Measurements from ENCODE around the gene HSBP1L1.
A peak's percentile ranks its signal among the peaks of the same experiment; 100 is the strongest.
"Not testable (repeated sequence)": the region's sequence is repeated elsewhere in the genome, so short reads cannot be mapped to it uniquely, and the experiment has no call there.

The HSBP1L1 gene

GRCh38 chr18:79960161-79960801 lies 4.2 kb upstream of the HSBP1L1 start:
- not testable (repeated sequence) for H3K36me3 ChIP-seq (ENCODE audit: control insufficient read depth, low read depth, low read length); H3K4me3 ChIP-seq (ENCODE audit: low read length); H3K9me3 ChIP-seq (ENCODE audit: control insufficient read depth, low read depth, low read length); H3K27ac ChIP-seq (ENCODE audit: low read length); H3K9ac ChIP-seq (ENCODE audit: low read length)
- Histone ChIP-seq H3K4me1 (ENCODE audit: control insufficient read depth, low read depth, low read length) (peaks cover 15% of the 10 kb centered on the region), H3K27me3 (ENCODE audit: control insufficient read depth, insufficient read depth, low read length) (peaks cover 89% of the 10 kb centered on the region)

- Histone ChIP-seq H3K27me3 (ENCODE audit: control insufficient read depth, insufficient read depth, low read length) (peaks cover 85% of the 10 kb centered on the region), H3K4me3 (ENCODE audit: low read length) (no peak overlapping the region), H3K27ac (ENCODE audit: low read length) (no peak overlapping the region), H3K9me3 (ENCODE audit: control insufficient read depth, low read depth, low read length) (no peaks in the 10 kb centered on the region), H3K36me3 (ENCODE audit: control insufficient read depth, low read depth, low read length) (no peaks in the 10 kb centered on the region), H3K9ac (ENCODE audit: low read length) (no peak overlapping the region), H3K4me1 (ENCODE audit: control insufficient read depth, low read depth, low read length) (peaks cover 19% of the 10 kb centered on the region)
These were observed 3.4 kb upstream of the HSBP1L1 start for GRCh38 chr18:79960921-79961526.

DNA sequence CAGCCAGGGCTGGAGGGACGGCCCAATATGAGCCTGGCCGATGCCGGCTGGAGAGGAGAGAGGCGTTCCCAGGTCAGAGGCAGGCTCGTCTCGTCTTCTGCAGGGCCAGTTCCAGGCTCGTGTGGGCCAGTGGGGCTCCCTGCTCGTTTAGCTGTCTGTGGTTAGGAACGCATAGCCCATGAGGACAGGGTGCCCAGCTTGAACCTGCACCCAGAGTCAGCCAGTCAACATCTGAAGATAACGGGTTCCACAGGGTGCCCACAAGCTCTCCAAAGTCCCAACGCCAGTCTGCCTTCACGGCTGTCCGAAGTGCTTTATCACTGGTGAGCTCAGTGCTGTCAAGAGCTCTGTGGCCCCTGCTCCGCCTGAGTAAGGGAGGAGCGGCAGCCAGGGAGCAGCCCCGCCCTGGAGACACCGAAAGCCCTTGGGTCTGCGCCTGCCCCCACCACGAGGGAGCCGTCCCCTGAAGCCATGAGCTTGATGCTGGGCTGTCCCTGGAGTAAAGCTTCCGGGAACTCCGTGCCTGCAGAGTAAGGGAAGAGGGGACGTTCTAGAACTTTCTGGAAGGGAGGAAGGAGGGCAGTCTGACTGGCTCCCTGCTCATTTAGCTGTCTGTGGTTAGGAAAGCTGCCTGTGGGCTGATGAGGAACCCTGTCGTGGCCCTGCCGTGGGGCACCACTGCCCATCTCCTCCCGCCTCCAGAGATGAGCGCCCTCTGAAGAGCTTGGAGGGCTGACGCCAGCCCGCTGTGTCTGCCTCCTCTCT lies 2.7 kb upstream of the HSBP1L1 start:
- peaks cover 19% of the 10 kb centered on the region for H3K4me1 ChIP-seq (ENCODE audit: control insufficient read depth, low read depth, low read length)
- H3K9ac ChIP-seq (ENCODE audit: low read length): no peak overlapping the region
- H3K9me3 ChIP-seq (ENCODE audit: control insufficient read depth, low read depth, low read length): no peaks in the 10 kb centered on the region
- H3K27ac ChIP-seq (ENCODE audit: low read length): no peak overlapping the region
- H3K36me3 ChIP-seq (ENCODE audit: control insufficient read depth, low read depth, low read length): no peaks in the 10 kb centered on the region
- no peak overlapping the region for H3K4me3 ChIP-seq (ENCODE audit: low read length)
- peaks cover 79% of the 10 kb centered on the region for H3K27me3 ChIP-seq (ENCODE audit: control insufficient read depth, insufficient read depth, low read length)

- no peak overlapping the region for H3K4me3 ChIP-seq (ENCODE audit: low read length)
- no peaks in the 10 kb centered on the region for H3K36me3 ChIP-seq (ENCODE audit: control insufficient read depth, low read depth, low read length)
- no peaks in the 10 kb centered on the region for H3K9me3 ChIP-seq (ENCODE audit: control insufficient read depth, low read depth, low read length)
- no peak overlapping the region for H3K27ac ChIP-seq (ENCODE audit: low read length)
- peaks cover 19% of the 10 kb centered on the region for H3K4me1 ChIP-seq (ENCODE audit: control insufficient read depth, low read depth, low read length)
- H3K27me3 ChIP-seq (ENCODE audit: control insufficient read depth, insufficient read depth, low read length): peaks cover 76% of the 10 kb centered on the region
- no peak overlapping the region for H3K9ac ChIP-seq (ENCODE audit: low read length)
These were observed 2.1 kb upstream of the HSBP1L1 start for GRCh38 chr18:79962311-79962710.

DNA sequence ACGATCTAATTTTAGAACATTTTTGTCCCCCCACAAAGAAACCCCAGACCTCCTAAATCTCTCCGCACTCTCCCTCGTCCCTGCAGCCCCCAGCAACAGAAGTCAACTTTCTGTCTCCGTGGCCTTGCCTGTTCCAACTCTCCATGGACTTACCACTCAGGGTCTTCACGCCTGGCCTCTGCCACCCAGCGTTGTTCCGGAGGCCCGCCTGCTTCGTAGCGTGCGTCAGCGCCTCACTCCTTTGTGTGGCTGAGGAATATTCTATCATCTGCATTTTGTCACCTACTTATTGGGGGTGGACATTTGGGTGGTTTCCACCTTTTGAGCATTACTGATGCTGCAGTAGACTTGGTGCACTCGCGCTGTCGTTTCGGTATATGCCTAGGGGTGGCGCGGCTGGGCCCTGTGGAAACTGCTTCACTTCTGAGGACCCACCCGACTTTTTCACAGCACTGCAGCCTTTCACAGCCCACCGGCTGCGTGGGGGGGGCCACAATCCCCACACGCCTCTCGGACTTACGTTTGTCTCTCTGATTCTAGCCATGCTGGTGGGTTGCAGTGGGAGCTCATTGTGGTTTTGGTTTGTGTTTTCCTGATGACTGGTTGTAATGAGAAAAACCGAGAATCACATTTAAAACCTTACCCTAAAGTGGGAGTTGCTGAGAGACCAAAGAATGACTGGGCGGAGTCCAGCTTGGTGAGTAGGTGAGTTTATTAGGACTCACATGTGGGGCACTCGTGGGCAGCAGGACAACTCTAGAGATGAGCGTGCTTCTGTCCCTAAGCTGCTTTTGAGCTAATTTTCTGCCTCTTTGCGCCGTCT lies 1.4 kb upstream of the HSBP1L1 start:
- no peaks in the 10 kb centered on the region for H3K9me3 ChIP-seq (ENCODE audit: control insufficient read depth, low read depth, low read length)
- H3K4me1 ChIP-seq (ENCODE audit: control insufficient read depth, low read depth, low read length): peaks cover 19% of the 10 kb centered on the region
- no peak overlapping the region for H3K9ac ChIP-seq (ENCODE audit: low read length)
- H3K27ac ChIP-seq (ENCODE audit: low read length): no peak overlapping the region
- no peak overlapping the region for H3K4me3 ChIP-seq (ENCODE audit: low read length)
- H3K36me3 ChIP-seq (ENCODE audit: control insufficient read depth, low read depth, low read length): no peaks in the 10 kb centered on the region
- peaks cover 75% of the 10 kb centered on the region for H3K27me3 ChIP-seq (ENCODE audit: control insufficient read depth, insufficient read depth, low read length)

GRCh38 chr18:79963658-79964329 lies 649 bp upstream of the HSBP1L1 start:
- no peak overlapping the region for H3K9ac ChIP-seq (ENCODE audit: low read length)
- peak overlapping the region; percentile 30 for H3K4me3 ChIP-seq (ENCODE audit: low read length)

DNA sequence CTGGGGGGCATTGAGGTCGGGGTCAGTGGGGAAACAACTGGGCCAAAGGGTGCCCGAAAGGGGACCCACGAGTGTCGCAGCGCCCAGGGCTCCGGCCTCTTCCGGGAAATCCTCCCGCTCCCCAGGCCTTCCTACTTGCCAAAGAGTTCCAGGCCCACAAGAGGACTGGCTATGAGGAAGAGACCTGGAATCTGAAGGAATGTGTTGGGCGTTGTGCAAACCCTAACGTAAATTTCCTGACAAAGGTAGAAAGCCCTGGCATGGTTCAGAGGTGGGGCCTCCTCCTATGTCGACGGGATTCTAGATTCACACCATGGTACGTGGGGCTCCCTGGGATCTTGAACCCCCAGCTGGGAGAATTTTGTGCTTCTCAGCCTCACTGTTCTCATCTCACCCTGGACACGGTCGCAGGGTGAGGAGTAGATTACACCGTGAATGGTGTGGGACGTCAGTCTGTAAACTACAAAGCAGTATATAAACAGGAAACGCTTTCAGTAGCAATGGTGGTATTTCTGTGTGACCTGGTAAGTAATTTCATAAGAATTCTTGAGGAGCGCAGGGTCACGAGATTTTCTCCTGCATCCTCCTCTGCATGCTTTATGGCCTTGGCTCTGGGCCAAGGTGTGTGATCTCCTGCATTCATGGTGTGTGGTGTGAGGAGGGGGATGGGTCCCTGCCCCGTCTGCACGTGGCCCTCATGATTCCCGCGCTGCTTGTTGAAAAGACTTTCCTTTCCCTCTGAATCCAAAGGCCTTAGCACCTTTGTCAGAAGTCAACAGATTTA lies 868 bp downstream of the HSBP1L1 start:
- no peak overlapping the region for H3K4me3 ChIP-seq (ENCODE audit: low read length)

More at GRCh38 chr18:79963658-79964329, 649 bp upstream of the HSBP1L1 start:
- H3K36me3 ChIP-seq (ENCODE audit: control insufficient read depth, low read depth, low read length): no peaks in the 10 kb centered on the region
- H3K9me3 ChIP-seq (ENCODE audit: control insufficient read depth, low read depth, low read length): no peaks in the 10 kb centered on the region
- peaks cover 16% of the 10 kb centered on the region for H3K4me1 ChIP-seq (ENCODE audit: control insufficient read depth, low read depth, low read length)
- peaks cover 69% of the 10 kb centered on the region for H3K27me3 ChIP-seq (ENCODE audit: control insufficient read depth, insufficient read depth, low read length)
- H3K27ac ChIP-seq (ENCODE audit: low read length): no peak overlapping the region

GRCh38 chr18:79970419-79971133 lies 6.1 kb downstream of the HSBP1L1 start:
- no peak overlapping the region for H3K27ac ChIP-seq (ENCODE audit: low read length)
- H3K9me3 ChIP-seq (ENCODE audit: control insufficient read depth, low read depth, low read length): no peaks in the 10 kb centered on the region
- peaks cover under 1% of the 10 kb centered on the region for H3K4me1 ChIP-seq (ENCODE audit: control insufficient read depth, low read depth, low read length)
- no peak overlapping the region for H3K9ac ChIP-seq (ENCODE audit: low read length)
- no peak overlapping the region for H3K4me3 ChIP-seq (ENCODE audit: low read length)
- H3K27me3 ChIP-seq (ENCODE audit: control insufficient read depth, insufficient read depth, low read length): peaks cover 1% of the 10 kb centered on the region
- H3K36me3 ChIP-seq (ENCODE audit: control insufficient read depth, low read depth, low read length): peaks cover 34% of the 10 kb centered on the region

More for the DNA sequence above, 868 bp downstream of the HSBP1L1 start:
- H3K27me3 ChIP-seq (ENCODE audit: control insufficient read depth, insufficient read depth, low read length): peaks cover 54% of the 10 kb centered on the region
- no peak overlapping the region for H3K27ac ChIP-seq (ENCODE audit: low read length)
- peaks cover 3% of the 10 kb centered on the region for H3K36me3 ChIP-seq (ENCODE audit: control insufficient read depth, low read depth, low read length)
- peaks cover 8% of the 10 kb centered on the region for H3K4me1 ChIP-seq (ENCODE audit: control insufficient read depth, low read depth, low read length)
- H3K9me3 ChIP-seq (ENCODE audit: control insufficient read depth, low read depth, low read length): no peaks in the 10 kb centered on the region
- H3K9ac ChIP-seq (ENCODE audit: low read length): no peak overlapping the region

DNA sequence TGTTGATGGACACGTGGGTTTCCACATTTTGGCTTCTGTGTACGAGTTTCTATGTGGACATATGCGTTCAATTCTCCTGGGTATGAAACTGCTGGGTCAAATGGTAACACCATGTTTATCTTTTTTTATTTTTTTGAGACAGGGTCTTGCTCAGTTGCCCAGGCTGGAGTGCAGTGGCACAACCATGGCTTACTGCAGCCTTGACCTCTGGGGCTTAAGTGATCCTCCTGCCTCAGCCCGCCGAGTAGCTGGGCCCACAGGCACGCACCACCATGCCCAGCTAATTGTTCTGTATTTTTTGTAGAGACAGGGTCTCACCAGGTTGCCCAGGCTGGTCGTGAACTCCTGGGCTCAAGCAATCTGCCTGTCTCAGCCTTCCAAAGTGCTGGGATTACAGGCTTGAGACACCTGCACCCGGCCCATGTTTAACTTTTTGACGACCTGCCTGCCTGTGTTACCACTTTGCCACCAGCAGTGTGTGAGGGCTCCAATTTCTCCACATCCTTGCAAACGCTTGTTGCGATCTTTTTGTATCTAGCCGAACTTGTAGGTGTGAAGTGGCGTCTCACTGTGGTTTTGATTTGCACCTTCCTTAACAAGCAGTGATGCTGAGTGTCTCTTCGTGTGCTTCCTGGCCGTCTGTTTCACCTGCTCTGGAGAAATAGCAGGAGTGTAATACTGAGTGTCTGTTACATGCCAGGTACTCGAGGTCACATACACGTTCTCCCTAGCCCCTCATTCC lies 6.9 kb downstream of the HSBP1L1 start:
- H3K9me3 ChIP-seq (ENCODE audit: control insufficient read depth, low read depth, low read length): no peaks in the 10 kb centered on the region
- H3K9ac ChIP-seq (ENCODE audit: low read length): no peak overlapping the region
- no peak overlapping the region for H3K27ac ChIP-seq (ENCODE audit: low read length)
- H3K36me3 ChIP-seq (ENCODE audit: control insufficient read depth, low read depth, low read length): peaks cover 36% of the 10 kb centered on the region
- no peaks in the 10 kb centered on the region for H3K27me3 ChIP-seq (ENCODE audit: control insufficient read depth, insufficient read depth, low read length)
- H3K4me1 ChIP-seq (ENCODE audit: control insufficient read depth, low read depth, low read length): no peaks in the 10 kb centered on the region
- H3K4me3 ChIP-seq (ENCODE audit: low read length): no peak overlapping the region
